ENCODE results near the gene ZBTB5.
"Not testable (repeated sequence)": the region's sequence is repeated elsewhere in the genome, so short reads cannot be mapped to it uniquely, and the experiment has no call there.

ZBTB5 gene

GRCh38 chr9:37398464-37399025 is 66.7 kb downstream of the ZBTB5 start:
- TF ChIP-seq CTCF (IDR thresholded peaks at IDR 0.05; ENCODE audit: low read depth, low read length), result no peak

GRCh38 chr9:37397948-37398347 is 67.3 kb downstream of the ZBTB5 start:
- not testable (repeated sequence) for DNase-seq; H3K27me3 ChIP-seq; H3K4me1 ChIP-seq; H3K4me3 ChIP-seq (ENCODE audit: low read depth, low read length); H3K36me3 ChIP-seq; H3K9me3 ChIP-seq

More at GRCh38 chr9:37398464-37399025, 66.7 kb downstream of the ZBTB5 start:
- Histone ChIP-seq H3K36me3 (no peaks in the 10 kb centered on the region), H3K4me1 (no peaks in the 10 kb centered on the region), H3K4me3 (ENCODE audit: low read depth, low read length) (no peak overlapping the region), H3K9me3 (no peaks in the 10 kb centered on the region), H3K27me3 (no peaks in the 10 kb centered on the region)
- DNase-seq, result no peak

GRCh38 chr9:37395663-37396062 is 69.6 kb downstream of the ZBTB5 start:
- TF ChIP-seq CTCF (IDR thresholded peaks at IDR 0.05; ENCODE audit: low read depth, low read length), result no peak
- Histone ChIP-seq H3K9me3 (no peaks in the 10 kb centered on the region), H3K4me1 (no peaks in the 10 kb centered on the region), H3K36me3 (no peaks in the 10 kb centered on the region), H3K4me3 (ENCODE audit: low read depth, low read length) (no peak overlapping the region), H3K27me3 (no peaks in the 10 kb centered on the region)
- DNase-seq, result no peak

GRCh38 chr9:37395229-37395628 is 70.0 kb downstream of the ZBTB5 start:
- TF ChIP-seq CTCF (IDR thresholded peaks at IDR 0.05; ENCODE audit: low read depth, low read length), result no peak
- no peak for DNase-seq
- H3K4me3 ChIP-seq (ENCODE audit: low read depth, low read length), result no peak overlapping the region
- H3K9me3 ChIP-seq, result no peaks in the 10 kb centered on the region
- no peaks in the 10 kb centered on the region for H3K4me1 ChIP-seq
- no peaks in the 10 kb centered on the region for H3K27me3 ChIP-seq
- no peaks in the 10 kb centered on the region for H3K36me3 ChIP-seq

GRCh38 chr9:37392272-37392671 is 73.0 kb downstream of the ZBTB5 start:
- no peaks in the 10 kb centered on the region for H3K27me3 ChIP-seq
- H3K9me3 ChIP-seq, result no peaks in the 10 kb centered on the region
- DNase-seq, result peak; percentile 35
- TF ChIP-seq CTCF (IDR thresholded peaks at IDR 0.05; ENCODE audit: low read depth, low read length), result no peak
- no peaks in the 10 kb centered on the region for H3K36me3 ChIP-seq
- H3K4me1 ChIP-seq, result no peaks in the 10 kb centered on the region
- H3K4me3 ChIP-seq (ENCODE audit: low read depth, low read length), result no peak overlapping the region

- H3K27me3 ChIP-seq, result no peaks in the 10 kb centered on the region
These were observed 74.5 kb downstream of the ZBTB5 start for GRCh38 chr9:37390759-37391158.

More at GRCh38 chr9:37390759-37391158, 74.5 kb downstream of the ZBTB5 start:
- Histone ChIP-seq H3K36me3 (no peaks in the 10 kb centered on the region), H3K4me3 (ENCODE audit: low read depth, low read length) (no peak overlapping the region), H3K4me1 (no peaks in the 10 kb centered on the region), H3K9me3 (no peaks in the 10 kb centered on the region)
- TF ChIP-seq CTCF (IDR thresholded peaks at IDR 0.05; ENCODE audit: low read depth, low read length), result peak; percentile 41
- no peak for DNase-seq
